Measurements from ENCODE around the gene CFAP73. TPM values are rescaled to one million over a fixed set of nuclear protein-coding genes. Genes with fewer than 3 reads are reported as not detected.

Gene CFAP73
- total and polyA plus RNA-seq, 7 donors: 0.42 to 0.60 (median 0.46) TPM; not detected in 4

DNA sequence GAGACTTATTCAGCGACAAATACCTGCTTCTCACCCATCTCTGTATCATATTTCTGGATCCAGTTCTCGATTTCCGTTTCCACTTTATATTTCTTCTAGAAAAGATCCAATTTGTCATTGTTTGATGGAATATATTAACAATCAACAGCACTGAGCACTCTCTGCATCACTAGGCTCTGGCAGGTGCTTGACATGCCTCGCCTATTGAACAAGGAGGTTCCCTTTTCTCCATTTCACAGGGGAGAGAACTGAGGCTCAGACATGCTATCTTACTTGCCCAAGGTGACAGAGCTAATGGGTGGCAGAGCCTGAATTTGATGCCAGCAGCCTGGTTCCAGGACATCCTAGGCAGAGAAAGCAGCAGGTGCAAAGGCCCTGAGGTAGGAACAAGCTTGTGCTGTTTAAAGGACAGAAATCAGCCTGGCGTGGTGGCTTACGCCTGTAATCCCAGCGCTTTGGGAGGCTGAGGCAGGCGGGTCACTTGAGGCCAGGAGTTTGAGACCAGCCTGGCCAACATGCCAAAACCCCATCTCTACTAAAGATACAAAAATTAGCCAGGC lies 48.1 kb downstream of the CFAP73 start:
- no peak for DNase-seq
- no peak for TF ChIP-seq EP300 (IDR thresholded peaks at IDR 0.05)
- TF ChIP-seq POLR2AphosphoS5 (IDR thresholded peaks at IDR 0.05): no peak
- TF ChIP-seq, protein P1, sequence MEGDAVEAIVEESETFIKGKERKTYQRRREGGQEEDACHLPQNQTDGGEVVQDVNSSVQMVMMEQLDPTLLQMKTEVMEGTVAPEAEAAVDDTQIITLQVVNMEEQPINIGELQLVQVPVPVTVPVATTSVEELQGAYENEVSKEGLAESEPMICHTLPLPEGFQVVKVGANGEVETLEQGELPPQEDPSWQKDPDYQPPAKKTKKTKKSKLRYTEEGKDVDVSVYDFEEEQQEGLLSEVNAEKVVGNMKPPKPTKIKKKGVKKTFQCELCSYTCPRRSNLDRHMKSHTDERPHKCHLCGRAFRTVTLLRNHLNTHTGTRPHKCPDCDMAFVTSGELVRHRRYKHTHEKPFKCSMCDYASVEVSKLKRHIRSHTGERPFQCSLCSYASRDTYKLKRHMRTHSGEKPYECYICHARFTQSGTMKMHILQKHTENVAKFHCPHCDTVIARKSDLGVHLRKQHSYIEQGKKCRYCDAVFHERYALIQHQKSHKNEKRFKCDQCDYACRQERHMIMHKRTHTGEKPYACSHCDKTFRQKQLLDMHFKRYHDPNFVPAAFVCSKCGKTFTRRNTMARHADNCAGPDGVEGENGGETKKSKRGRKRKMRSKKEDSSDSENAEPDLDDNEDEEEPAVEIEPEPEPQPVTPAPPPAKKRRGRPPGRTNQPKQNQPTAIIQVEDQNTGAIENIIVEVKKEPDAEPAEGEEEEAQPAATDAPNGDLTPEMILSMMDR (IDR thresholded peaks at IDR 0.05): no peak
- no peak for TF ChIP-seq POLR2A (IDR thresholded peaks at IDR 0.05)
- Histone ChIP-seq H3K27ac (no peak overlapping the region), H3K4me3 (no peak overlapping the region), H3K4me1 (peaks cover 0 to 14% (median 10%) of the 10 kb centered on the region in 4 donors), H3K27me3 (no peaks in the 10 kb centered on the region), H3K9me3 (no peaks in the 10 kb centered on the region), H3K36me3 (no peaks in the 10 kb centered on the region)
- WGBS, 2 donors: 93 to 95% methylated on average over 8 of the region's 8 CpGs
- intact Hi-C loops (cut with DNase I): loop anchor here (10.0 kb wide), 1 partner anchor 227 kb away; the partner anchor contains the start of gene SDSL

GRCh38 chr12:113198296-113198695 lies 48.8 kb downstream of the CFAP73 start:
- 70 to 87% methylated on average over 1 of the region's 1 CpG for WGBS, 2 donors
- intact Hi-C loops (cut with DNase I): loop anchor here (10.0 kb wide), 1 partner anchor 227 kb away; the partner anchor contains the start of gene SDSL
- no peaks in the 10 kb centered on the region for H3K9me3 ChIP-seq

DNA sequence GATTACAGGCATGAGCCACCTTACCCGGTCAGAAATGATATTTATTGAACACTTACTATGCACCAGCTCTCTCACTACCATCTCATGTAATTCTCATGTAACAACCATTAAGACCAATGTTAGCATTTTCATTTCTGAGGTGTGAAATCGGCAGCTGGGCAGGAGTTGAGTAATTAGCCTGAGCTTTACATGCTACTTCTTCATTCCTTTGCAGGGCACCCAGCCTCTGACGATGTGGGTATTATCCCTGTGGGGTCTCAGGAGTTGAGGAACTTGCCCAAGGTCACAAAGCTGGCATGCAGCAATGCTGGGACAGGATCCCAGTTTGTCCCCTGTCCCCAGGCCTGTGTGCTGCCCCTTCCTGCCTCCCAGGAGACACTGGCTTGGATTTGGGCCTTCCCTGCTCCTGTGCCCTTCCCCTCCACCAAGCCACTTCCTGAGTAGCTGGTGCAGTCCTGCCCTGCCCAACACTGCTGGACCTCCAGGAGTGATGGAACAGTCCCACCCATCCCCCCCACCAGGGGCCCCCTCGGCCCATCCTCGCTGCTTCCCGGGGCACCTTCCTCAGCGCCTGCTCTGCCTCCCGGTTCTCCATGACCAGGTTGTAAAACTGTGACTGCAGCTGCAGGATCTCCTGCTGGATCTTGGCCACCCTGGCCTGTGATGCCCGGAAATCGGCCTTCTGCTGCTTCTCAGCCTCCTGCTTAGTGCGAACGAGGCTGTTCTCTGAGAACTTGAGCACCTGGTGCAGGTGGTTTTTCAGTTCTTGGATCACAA lies 50.7 kb downstream of the CFAP73 start:
- H3K27ac ChIP-seq: no peak overlapping the region
- intact Hi-C loops (cut with DNase I): no loop called here
- H3K27me3 ChIP-seq: no peaks in the 10 kb centered on the region
- DNase-seq: no peak
- no peak overlapping the region for H3K4me3 ChIP-seq
- H3K36me3 ChIP-seq: no peaks in the 10 kb centered on the region
- H3K9me3 ChIP-seq: no peaks in the 10 kb centered on the region
- 87 to 88% methylated on average over 12 of the region's 12 CpGs for WGBS, 2 donors
- TF ChIP-seq EP300 (IDR thresholded peaks at IDR 0.05) (no peak), POLR2A (IDR thresholded peaks at IDR 0.05) (no peak), POLR2AphosphoS5 (IDR thresholded peaks at IDR 0.05) (no peak)
- TF ChIP-seq, protein P1 (IDR thresholded peaks at IDR 0.05): no peak
- peaks cover 0 to 5% (median 0%) of the 10 kb centered on the region in 4 donors for H3K4me1 ChIP-seq

More at GRCh38 chr12:113198296-113198695, 48.8 kb downstream of the CFAP73 start:
- H3K27me3 ChIP-seq: no peaks in the 10 kb centered on the region
- H3K27ac ChIP-seq: no peak overlapping the region
- H3K36me3 ChIP-seq: no peaks in the 10 kb centered on the region
- no peak for DNase-seq
- TF ChIP-seq POLR2A (IDR thresholded peaks at IDR 0.05): no peak
- no peak for TF ChIP-seq EP300 (IDR thresholded peaks at IDR 0.05)
- TF ChIP-seq, protein P1 (IDR thresholded peaks at IDR 0.05): no peak
- no peak overlapping the region for H3K4me3 ChIP-seq
- H3K4me1 ChIP-seq: peaks cover 0 to 14% (median 10%) of the 10 kb centered on the region in 4 donors

DNA sequence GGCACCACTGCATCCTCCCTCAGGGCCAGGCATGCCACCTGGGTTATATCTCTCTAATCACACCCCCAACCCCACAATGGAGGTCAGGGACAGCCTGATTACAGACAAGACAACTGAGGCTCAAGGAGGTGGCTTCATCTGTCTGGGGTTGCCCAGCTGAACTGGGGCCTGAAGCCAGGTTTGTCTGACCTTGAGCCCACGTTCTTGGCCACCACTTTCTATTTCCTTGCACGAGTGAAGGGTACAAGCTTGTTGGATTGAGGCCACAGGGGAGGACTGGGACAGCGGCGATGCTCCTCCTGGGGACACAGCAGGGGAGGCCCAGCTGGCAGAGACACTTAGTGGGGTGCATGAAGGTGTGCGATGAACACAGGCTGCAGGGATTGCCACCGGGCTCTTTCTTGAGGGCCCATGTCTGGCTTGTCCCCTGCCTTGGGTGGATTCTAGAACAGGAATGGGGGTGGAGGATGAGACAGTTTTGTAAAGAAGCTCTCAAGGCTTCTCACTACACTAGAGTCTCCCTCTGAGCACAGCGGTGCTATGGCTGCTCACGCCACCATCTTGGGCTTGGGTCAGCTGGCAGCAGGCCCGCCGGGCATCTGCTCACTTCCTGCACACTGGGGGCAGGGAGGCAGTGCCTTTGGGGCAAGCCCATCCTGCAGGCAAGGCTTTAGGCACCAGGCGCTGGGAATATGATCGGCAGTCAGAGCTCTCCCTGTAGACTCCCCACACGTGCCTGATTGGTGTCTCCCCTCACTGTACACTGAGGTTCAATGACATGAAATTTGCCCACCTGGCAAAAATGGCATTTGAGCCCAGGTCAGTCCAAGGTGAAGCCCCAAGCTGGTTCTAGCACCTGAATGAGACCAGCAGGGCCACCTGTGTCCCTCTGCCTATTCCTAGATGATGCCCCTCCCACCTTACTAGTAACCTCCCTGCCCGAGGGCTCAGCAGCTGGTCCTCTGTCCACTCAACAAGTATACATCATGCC lies 52.0 kb downstream of the CFAP73 start:
- DNase-seq: no peak
- TF ChIP-seq POLR2A (IDR thresholded peaks at IDR 0.05) (no peak), POLR2AphosphoS5 (IDR thresholded peaks at IDR 0.05) (no peak), EP300 (IDR thresholded peaks at IDR 0.05) (no peak)
- TF ChIP-seq, protein P1 (IDR thresholded peaks at IDR 0.05): no peak
- Histone ChIP-seq H3K9me3 (no peaks in the 10 kb centered on the region), H3K4me1 (peaks cover 0 to 5% (median 0%) of the 10 kb centered on the region in 4 donors), H3K36me3 (no peaks in the 10 kb centered on the region), H3K27me3 (no peaks in the 10 kb centered on the region), H3K4me3 (no peak overlapping the region), H3K27ac (no peak overlapping the region)
- intact Hi-C loops (cut with DNase I): no loop called here
- WGBS, 2 donors: 91 to 95% methylated on average over 14 of the region's 14 CpGs

Measured in sigmoid colon (tissue), 7 donors.